LNCAP (cell line): ENCODE results near the gene C1orf116.
A peak's percentile ranks its signal among the peaks of the same experiment; 100 is the strongest.

Experiments used
- TF ChIP-seq, protein P1 (sequence below): fragments of 450-650 bp; IDR thresholded peaks from 2 replicates; pipeline ENCODE4 v1.5.1; 2017; ENCODE audit warnings: mild to moderate bottlenecking

Gene C1orf116

DNA sequence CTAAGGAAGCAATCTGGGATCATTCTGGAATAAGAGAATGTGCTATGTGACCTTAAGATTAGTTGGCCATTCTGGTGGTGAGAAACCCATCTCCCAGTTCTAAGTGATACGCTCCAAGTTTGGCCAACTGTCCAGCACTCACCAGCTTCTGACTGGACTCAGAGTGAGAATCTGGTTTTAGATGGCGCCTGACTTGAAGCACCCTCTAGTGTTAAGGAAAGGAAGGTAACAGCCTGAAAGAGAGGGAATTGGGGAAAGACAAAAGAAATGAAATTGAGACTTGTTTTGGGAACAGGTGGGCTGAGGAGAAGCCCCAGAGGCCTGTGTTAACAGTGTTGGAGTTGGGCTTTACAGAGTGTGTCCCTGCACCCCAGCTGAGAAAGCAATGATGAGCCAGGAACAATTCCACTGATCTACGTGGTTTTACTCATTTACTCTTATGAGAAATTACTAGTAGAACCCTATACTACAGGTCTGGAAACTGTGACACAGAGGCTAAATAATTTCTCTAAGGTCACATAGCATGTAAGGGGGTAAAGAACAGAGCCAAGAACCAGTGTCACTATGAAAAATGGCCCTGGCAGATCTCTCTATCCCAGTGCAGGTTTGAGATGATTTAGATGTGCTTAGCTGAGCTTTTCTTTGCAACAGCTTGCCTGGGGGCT is 53.0 kb downstream of the C1orf116 start:
- TF ChIP-seq, protein P1, sequence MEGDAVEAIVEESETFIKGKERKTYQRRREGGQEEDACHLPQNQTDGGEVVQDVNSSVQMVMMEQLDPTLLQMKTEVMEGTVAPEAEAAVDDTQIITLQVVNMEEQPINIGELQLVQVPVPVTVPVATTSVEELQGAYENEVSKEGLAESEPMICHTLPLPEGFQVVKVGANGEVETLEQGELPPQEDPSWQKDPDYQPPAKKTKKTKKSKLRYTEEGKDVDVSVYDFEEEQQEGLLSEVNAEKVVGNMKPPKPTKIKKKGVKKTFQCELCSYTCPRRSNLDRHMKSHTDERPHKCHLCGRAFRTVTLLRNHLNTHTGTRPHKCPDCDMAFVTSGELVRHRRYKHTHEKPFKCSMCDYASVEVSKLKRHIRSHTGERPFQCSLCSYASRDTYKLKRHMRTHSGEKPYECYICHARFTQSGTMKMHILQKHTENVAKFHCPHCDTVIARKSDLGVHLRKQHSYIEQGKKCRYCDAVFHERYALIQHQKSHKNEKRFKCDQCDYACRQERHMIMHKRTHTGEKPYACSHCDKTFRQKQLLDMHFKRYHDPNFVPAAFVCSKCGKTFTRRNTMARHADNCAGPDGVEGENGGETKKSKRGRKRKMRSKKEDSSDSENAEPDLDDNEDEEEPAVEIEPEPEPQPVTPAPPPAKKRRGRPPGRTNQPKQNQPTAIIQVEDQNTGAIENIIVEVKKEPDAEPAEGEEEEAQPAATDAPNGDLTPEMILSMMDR: peak; percentile 53

DNA sequence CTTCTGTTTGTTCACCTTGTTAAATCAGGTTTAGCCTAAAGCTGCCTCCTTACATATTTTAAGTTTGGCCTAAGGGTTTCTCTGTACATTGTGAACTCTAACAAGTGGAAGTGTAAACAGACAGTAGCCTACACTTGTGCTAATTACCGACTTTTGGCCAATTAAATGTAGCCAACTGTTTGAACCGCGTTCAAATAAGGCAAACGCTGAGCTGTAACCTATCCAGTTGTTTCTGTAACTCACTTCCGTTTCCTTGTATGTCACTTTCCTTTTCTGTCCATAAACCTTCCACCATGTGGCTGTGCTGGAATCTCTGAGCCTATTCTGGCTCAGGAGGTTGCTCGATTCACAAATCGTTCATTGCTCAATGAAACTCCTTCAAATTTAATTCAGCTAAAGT is 54.3 kb downstream of the C1orf116 start:
- TF ChIP-seq, protein P1: no peak

DNA sequence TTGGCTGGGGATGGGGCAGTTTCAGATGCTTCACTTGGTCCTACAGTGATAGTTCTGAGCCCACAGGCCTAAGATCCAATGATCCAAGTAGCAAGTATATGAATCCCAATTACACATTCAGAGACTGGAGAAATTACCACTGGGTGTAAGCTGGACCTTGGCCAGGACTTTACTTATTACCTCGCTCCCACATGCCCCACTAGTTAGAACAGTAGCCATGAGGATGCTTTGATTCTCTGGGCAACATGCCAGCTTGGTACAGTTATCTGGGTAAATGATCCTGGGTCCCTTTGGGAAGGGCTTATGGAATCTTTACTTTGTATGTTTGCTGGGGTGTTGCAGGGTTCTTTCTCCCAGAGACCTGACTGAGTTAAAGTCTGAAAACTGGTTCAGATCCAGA is 57.2 kb downstream of the C1orf116 start:
- TF ChIP-seq, protein P1: no peak

DNA sequence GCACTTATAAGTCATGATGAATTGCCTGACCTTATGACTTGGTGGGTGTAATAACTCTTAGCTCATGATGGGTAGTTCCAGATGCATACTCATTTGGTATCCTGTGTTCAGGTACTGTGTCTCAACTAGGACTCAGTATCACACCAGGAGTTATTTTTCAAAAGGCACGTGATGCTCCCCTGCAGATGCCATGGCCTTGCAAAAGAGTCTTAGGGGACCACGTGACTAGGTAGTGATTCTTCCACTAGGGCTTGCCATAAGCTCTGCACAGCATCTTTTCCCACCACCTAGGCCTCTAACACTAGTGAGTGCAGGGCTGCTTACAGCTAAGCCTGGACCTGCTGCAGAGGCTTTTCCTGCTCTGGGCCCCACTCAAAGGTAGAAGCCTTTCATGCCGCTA is 58.4 kb downstream of the C1orf116 start:
- TF ChIP-seq, protein P1: no peak

DNA sequence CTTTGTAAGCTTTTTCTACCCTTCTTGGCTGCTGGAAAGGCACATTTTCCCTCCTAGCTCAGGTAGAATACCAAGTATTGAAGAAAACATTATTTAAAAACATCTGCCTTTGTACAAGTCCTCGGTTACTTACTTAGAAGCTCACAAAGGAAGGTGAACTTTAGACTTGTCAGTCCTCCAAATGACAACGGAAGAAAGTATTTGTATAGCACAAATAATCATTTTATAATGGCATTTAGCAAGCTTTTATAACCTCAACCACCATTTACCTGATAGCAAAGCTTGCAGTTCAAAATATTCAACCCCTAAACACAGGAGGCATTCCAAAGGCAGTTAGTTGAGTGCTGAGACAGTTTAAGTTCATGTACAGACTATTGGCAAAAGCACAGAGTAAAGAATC is 59.8 kb downstream of the C1orf116 start:
- TF ChIP-seq, protein P1: no peak

DNA sequence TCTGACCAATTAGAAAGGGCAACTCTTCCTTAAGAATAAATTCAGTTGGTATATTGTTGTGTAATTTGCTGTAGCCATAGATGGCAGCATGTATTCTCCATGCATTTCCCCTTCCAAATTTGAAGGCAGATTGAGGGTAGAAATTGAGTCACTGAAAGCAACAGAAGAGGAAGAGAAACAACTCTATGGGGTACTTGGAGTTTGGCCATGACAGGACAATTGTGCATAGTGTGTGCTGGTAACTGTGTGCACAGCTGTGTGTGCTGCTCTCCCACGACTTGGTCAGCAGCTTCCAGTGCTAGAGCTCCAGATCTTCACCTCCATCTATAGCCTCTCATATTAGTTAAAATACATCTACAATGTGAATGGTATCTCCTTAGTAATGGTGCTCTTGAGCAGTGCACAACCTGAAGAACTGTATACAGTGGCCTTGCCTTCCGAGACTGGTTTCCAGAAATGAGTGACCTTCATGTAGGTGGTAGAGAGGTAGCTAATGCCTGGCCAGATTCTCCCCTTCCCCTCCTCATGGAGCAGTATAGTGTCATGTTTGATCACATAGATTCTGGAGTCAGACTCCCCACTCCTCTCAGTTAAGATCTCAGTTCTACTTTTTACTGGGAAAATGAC is 61.4 kb downstream of the C1orf116 start:
- TF ChIP-seq, protein P1: no peak

DNA sequence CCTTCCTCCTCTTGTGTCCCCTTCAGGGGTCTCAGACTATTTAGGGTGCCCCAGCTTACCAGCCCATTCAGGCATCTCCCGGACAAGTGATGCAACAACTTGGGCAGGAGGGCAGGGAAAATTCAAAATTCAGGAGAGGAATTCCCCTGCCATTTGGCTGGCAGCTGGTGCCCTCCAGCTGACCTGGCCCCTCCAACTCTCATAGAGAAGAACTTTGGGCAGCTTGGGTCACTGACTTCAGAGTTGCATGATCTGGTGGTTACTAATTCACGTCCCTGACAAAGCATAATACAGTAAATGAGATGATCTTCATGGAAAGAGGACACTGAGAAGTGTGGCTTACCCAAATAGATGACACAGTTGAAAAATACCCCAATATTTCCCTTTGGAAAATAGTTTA is 62.1 kb downstream of the C1orf116 start, which contains the start of gene FCAMR:
Gene FCAMR, minus strand, starts transcription at position 15 of the 400 bp plus-strand sequence. CDS start 335 bp downstream, outside the sequence.
- TF ChIP-seq, protein P1: no peak
